ENCODE data around the gene HNF1B.

HNF1B gene

GRCh38 chr17:37671824-37672547 is 72.9 kb downstream of the HNF1B start:
- no peak overlapping the region for H3K23ac ChIP-seq (ENCODE audit: low read length)
- H4K8ac ChIP-seq (ENCODE audit: low read depth, low read length): no peak overlapping the region
- no peak overlapping the region for H3K56ac ChIP-seq (ENCODE audit: low read length)
- no peak overlapping the region for H2AK5ac ChIP-seq (ENCODE audit: low read length)
- H3K4me3 ChIP-seq (ENCODE audit: low read length): no peak overlapping the region
- H3K36me3 ChIP-seq (ENCODE audit: control insufficient read depth, insufficient read depth, low read length): no peaks in the 10 kb centered on the region
- H3K27me3 ChIP-seq (ENCODE audit: insufficient read depth, low read length, poor library complexity): no peaks in the 10 kb centered on the region
- H2BK15ac ChIP-seq (replicated peaks; ENCODE audit: low read depth): no peak overlapping the region
- H3K79me1 ChIP-seq (ENCODE audit: low read length): no peaks in the 10 kb centered on the region
- no peak overlapping the region for H2BK5ac ChIP-seq (ENCODE audit: low read length)
- no peak overlapping the region for H3K9ac ChIP-seq (ENCODE audit: low read length)
- no peak overlapping the region for H3K18ac ChIP-seq (ENCODE audit: low read length)
- no peak for DNase-seq
- no peak overlapping the region for H3K4ac ChIP-seq (ENCODE audit: low read depth, low read length)
- H3K4me2 ChIP-seq (ENCODE audit: low read length): no peak overlapping the region
- no peak overlapping the region for H4K5ac ChIP-seq (ENCODE audit: low read length)
- no peak overlapping the region for H3K27ac ChIP-seq (ENCODE audit: low read depth, low read length)
- H2BK120ac ChIP-seq (ENCODE audit: low read depth, low read length): no peak overlapping the region
- no CpG with 5 or more reads among the region's 2 CpGs for WGBS (ENCODE audit: extremely low coverage, insufficient coverage, low lambda C conversion rate)
- H3K4me1 ChIP-seq (ENCODE audit: control insufficient read depth, low read depth, low read length): no peaks in the 10 kb centered on the region
- no peaks in the 10 kb centered on the region for H3K79me2 ChIP-seq (ENCODE audit: control insufficient read depth, insufficient read depth, low read length)

- Histone ChIP-seq H3K23ac (ENCODE audit: low read length) (no peak overlapping the region), H2AK5ac (ENCODE audit: low read length) (no peak overlapping the region), H2BK120ac (ENCODE audit: low read depth, low read length) (no peak overlapping the region), H3K18ac (ENCODE audit: low read length) (no peak overlapping the region), H4K5ac (ENCODE audit: low read length) (no peak overlapping the region), H3K4me2 (ENCODE audit: low read length) (no peak overlapping the region), H3K56ac (ENCODE audit: low read length) (no peak overlapping the region), H3K4me3 (ENCODE audit: low read length) (no peak overlapping the region), H3K27ac (ENCODE audit: low read depth, low read length) (no peak overlapping the region), H2BK15ac (replicated peaks; ENCODE audit: low read depth) (no peak overlapping the region), H3K9ac (ENCODE audit: low read length) (no peak overlapping the region), H3K27me3 (ENCODE audit: insufficient read depth, low read length, poor library complexity) (no peaks in the 10 kb centered on the region), H3K4ac (ENCODE audit: low read depth, low read length) (no peak overlapping the region), H3K79me1 (ENCODE audit: low read length) (no peaks in the 10 kb centered on the region), H3K36me3 (ENCODE audit: control insufficient read depth, insufficient read depth, low read length) (no peaks in the 10 kb centered on the region), H2BK5ac (ENCODE audit: low read length) (no peak overlapping the region), H3K79me2 (ENCODE audit: control insufficient read depth, insufficient read depth, low read length) (no peaks in the 10 kb centered on the region), H3K4me1 (ENCODE audit: control insufficient read depth, low read depth, low read length) (no peaks in the 10 kb centered on the region), H4K8ac (ENCODE audit: low read depth, low read length) (no peak overlapping the region)
- WGBS (ENCODE audit: extremely low coverage, insufficient coverage, low lambda C conversion rate): no CpG with 5 or more reads among the region's 9 CpGs
- DNase-seq: no peak
These were observed 73.6 kb downstream of the HNF1B start for GRCh38 chr17:37671028-37671823.

GRCh38 chr17:37667039-37667438 is 77.8 kb downstream of the HNF1B start:
- no peak for DNase-seq
- Histone ChIP-seq H2BK120ac (ENCODE audit: low read depth, low read length) (no peak overlapping the region), H3K56ac (ENCODE audit: low read length) (no peak overlapping the region), H3K36me3 (ENCODE audit: control insufficient read depth, insufficient read depth, low read length) (no peaks in the 10 kb centered on the region), H4K5ac (ENCODE audit: low read length) (no peak overlapping the region), H3K79me2 (ENCODE audit: control insufficient read depth, insufficient read depth, low read length) (no peaks in the 10 kb centered on the region), H3K4ac (ENCODE audit: low read depth, low read length) (no peak overlapping the region), H3K4me1 (ENCODE audit: control insufficient read depth, low read depth, low read length) (no peaks in the 10 kb centered on the region), H3K23ac (ENCODE audit: low read length) (no peak overlapping the region), H3K79me1 (ENCODE audit: low read length) (no peaks in the 10 kb centered on the region), H3K27me3 (ENCODE audit: insufficient read depth, low read length, poor library complexity) (no peaks in the 10 kb centered on the region), H3K4me2 (ENCODE audit: low read length) (no peak overlapping the region), H2AK5ac (ENCODE audit: low read length) (no peak overlapping the region), H3K27ac (ENCODE audit: low read depth, low read length) (no peak overlapping the region), H3K18ac (ENCODE audit: low read length) (no peak overlapping the region), H2BK5ac (ENCODE audit: low read length) (no peak overlapping the region), H4K8ac (ENCODE audit: low read depth, low read length) (no peak overlapping the region), H2BK15ac (replicated peaks; ENCODE audit: low read depth) (no peak overlapping the region), H3K4me3 (ENCODE audit: low read length) (no peak overlapping the region), H3K9ac (ENCODE audit: low read length) (no peak overlapping the region)
- no CpG with 5 or more reads among the region's 1 CpG for WGBS (ENCODE audit: extremely low coverage, insufficient coverage, low lambda C conversion rate)

- no peak overlapping the region for H3K56ac ChIP-seq (ENCODE audit: low read length)
- H3K4me1 ChIP-seq (ENCODE audit: control insufficient read depth, low read depth, low read length): no peaks in the 10 kb centered on the region
- no peak overlapping the region for H3K4me2 ChIP-seq (ENCODE audit: low read length)
- no peaks in the 10 kb centered on the region for H3K79me1 ChIP-seq (ENCODE audit: low read length)
- WGBS (ENCODE audit: extremely low coverage, insufficient coverage, low lambda C conversion rate): no CpG with 5 or more reads among the region's 3 CpGs
- no peak overlapping the region for H2BK120ac ChIP-seq (ENCODE audit: low read depth, low read length)
- no peak overlapping the region for H3K4ac ChIP-seq (ENCODE audit: low read depth, low read length)
- H3K36me3 ChIP-seq (ENCODE audit: control insufficient read depth, insufficient read depth, low read length): no peaks in the 10 kb centered on the region
- no peak overlapping the region for H2AK5ac ChIP-seq (ENCODE audit: low read length)
- H3K4me3 ChIP-seq (ENCODE audit: low read length): no peak overlapping the region
- H4K5ac ChIP-seq (ENCODE audit: low read length): no peak overlapping the region
- no peak overlapping the region for H2BK5ac ChIP-seq (ENCODE audit: low read length)
- H3K23ac ChIP-seq (ENCODE audit: low read length): no peak overlapping the region
- no peak overlapping the region for H3K9ac ChIP-seq (ENCODE audit: low read length)
- H3K27me3 ChIP-seq (ENCODE audit: insufficient read depth, low read length, poor library complexity): no peaks in the 10 kb centered on the region
- H4K8ac ChIP-seq (ENCODE audit: low read depth, low read length): no peak overlapping the region
- H3K27ac ChIP-seq (ENCODE audit: low read depth, low read length): no peak overlapping the region
- no peak overlapping the region for H3K18ac ChIP-seq (ENCODE audit: low read length)
- no peak overlapping the region for H2BK15ac ChIP-seq (replicated peaks; ENCODE audit: low read depth)
- H3K79me2 ChIP-seq (ENCODE audit: control insufficient read depth, insufficient read depth, low read length): no peaks in the 10 kb centered on the region
- no peak for DNase-seq
These were observed 80.6 kb downstream of the HNF1B start for GRCh38 chr17:37664214-37664613.

- DNase-seq: no peak
- Histone ChIP-seq H3K4me1 (ENCODE audit: control insufficient read depth, low read depth, low read length) (no peaks in the 10 kb centered on the region), H3K56ac (ENCODE audit: low read length) (no peak overlapping the region), H2BK5ac (ENCODE audit: low read length) (no peak overlapping the region), H3K79me2 (ENCODE audit: control insufficient read depth, insufficient read depth, low read length) (no peaks in the 10 kb centered on the region), H3K18ac (ENCODE audit: low read length) (no peak overlapping the region), H3K36me3 (ENCODE audit: control insufficient read depth, insufficient read depth, low read length) (no peaks in the 10 kb centered on the region), H3K9ac (ENCODE audit: low read length) (no peak overlapping the region), H3K27me3 (ENCODE audit: insufficient read depth, low read length, poor library complexity) (no peaks in the 10 kb centered on the region), H4K5ac (ENCODE audit: low read length) (no peak overlapping the region), H3K79me1 (ENCODE audit: low read length) (no peaks in the 10 kb centered on the region), H3K4me2 (ENCODE audit: low read length) (no peak overlapping the region), H2BK15ac (replicated peaks; ENCODE audit: low read depth) (no peak overlapping the region), H3K4ac (ENCODE audit: low read depth, low read length) (no peak overlapping the region), H4K8ac (ENCODE audit: low read depth, low read length) (no peak overlapping the region), H2AK5ac (ENCODE audit: low read length) (no peak overlapping the region), H2BK120ac (ENCODE audit: low read depth, low read length) (no peak overlapping the region), H3K27ac (ENCODE audit: low read depth, low read length) (no peak overlapping the region), H3K23ac (ENCODE audit: low read length) (no peak overlapping the region), H3K4me3 (ENCODE audit: low read length) (no peak overlapping the region)
- WGBS (ENCODE audit: extremely low coverage, insufficient coverage, low lambda C conversion rate): no CpG with 5 or more reads among the region's 4 CpGs
These were observed 82.5 kb downstream of the HNF1B start for GRCh38 chr17:37662353-37662752.

All from mesendoderm (in vitro differentiated cells).